ENCODE results near the gene NADK.
A peak's percentile ranks its signal among the peaks of the same experiment; 100 is the strongest.
"Not testable (repeated sequence)": the region's sequence is repeated elsewhere in the genome, so short reads cannot be mapped to it uniquely, and the experiment has no call there.

The NADK gene

DNA sequence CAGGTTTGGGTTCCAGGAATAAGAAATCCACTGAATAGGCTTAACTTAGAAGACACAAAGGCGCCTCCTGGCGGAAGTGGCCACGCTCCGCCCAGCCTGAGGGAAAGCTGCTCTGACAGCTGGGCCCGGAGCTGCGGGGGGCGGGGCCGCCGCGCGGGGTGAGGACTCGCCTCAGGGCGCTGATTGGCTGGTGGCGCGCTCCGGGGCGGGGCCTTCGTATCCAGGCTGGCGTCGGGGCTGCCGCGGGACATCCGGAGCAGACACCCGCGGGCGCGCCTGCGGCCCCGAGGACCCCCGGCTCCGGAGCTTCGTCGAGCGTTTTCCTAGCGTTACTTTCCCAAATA, 31.7 kb downstream of the NADK start:
- not testable (repeated sequence) for DNase-seq (ENCODE audit: low read depth, low spot score)

DNA sequence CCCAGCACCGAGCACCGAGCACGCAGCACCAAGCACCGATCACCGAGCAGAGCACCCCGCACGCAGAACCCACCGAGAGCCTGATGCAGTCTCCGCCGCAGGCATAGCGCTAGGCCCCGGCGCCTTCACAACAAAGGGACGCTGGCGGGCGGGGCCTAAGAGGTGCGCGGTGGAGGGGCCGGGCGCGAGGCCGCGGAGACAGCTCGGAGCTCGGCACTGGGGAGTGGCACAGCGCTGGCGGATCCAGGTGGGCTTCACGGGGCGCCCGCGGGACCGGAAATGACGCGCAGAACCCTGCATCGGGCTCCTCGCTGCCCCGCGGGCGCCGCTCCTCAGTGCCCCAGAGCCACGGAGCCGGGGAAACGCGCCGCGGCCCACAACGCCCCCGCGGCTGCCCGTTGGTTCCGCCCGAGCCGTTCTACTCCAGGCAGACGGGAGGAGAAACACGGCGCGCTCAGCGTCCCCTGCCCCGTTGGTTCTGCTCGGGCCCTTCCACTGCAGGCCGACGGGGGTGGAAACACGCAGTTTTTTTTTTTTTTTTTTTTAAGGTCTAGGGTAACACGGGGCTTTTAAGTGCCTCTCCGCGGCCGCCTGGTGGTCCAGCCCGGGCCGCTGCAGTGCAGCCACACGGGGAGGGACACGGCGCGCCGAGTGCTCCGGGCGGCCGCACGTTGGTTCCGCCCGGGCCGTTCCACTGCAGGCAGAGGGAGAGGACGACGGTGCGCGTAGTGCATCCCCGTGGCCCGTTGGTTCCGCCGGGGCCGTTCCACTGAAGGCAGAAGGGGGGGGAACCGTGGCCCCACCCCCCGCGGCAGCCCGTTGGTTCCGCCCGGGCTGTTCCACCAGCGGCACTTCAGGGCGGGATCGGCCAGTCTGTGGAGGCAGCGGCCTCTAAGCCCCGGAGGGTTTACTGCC, 32.4 kb downstream of the NADK start:
- DNase-seq (ENCODE audit: low read depth, low spot score) = peak; percentile 23

DNA sequence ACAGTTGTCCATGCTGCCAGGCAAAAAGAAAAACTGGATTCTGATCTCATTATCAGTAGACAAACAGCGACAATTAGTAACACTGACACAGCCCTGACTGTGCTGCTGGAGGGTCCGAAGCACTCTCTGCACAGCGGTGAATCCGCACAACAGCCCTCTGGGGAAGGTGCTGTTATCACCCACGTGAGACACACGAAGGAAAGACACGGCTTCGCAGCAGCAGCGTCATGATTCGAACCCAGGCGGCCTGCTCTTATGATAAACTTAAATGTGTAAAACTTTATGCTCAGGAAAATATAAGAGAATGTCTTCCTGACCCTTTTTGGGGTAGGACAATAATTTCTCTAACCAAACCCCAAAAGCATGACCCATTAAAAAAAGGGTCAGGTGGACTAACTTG, 35.7 kb downstream of the NADK start:
- DNase-seq (ENCODE audit: low read depth, low spot score) = not testable (repeated sequence)

DNA sequence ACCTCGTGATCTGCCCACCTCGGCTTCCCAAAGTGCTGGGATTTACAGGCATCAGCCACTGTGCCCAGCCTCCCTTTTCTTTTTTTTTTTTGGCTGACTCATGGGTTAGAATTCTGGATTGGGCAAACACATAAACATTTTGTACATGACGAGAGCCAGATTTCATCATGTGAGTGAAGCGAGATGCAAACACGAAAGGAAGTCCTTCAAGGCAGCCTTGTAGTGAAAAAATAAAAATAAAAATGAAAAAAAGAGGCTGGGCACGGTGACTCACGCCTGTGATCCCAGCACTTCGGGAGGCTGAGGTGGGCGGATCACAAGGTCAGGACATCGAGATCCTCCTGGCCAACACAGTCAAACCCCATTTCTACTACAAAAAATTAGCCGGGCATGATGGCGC, 37.3 kb downstream of the NADK start:
- DNase-seq (ENCODE audit: low read depth, low spot score) = peak; percentile 72

DNA sequence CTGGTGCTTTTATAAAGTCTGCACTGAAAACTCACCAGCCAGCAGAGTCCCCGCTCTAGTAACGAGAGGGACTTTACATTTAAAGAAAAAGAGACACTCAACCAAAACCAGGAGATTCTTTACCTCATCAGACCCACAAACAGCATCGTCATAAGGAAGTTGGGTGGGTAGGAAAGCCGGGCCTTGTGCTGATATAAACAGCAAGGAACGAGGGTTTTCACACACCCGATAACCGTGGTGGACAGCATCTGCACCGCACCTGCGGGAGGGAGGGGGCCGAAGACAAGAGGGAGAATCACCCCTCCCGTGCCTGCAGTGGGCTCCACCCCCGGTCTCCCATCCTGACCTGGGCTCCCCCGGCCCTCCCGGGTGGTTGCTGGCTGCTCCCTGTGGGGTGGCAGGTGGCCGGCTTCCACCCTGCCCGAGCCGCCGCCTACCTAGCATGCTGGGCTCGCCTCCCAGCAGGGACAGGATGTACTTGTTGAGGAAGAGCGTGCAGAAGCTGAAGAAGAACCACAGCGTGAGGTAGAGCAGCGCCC, 39.4 kb downstream of the NADK start:
- not testable (repeated sequence) for DNase-seq (ENCODE audit: low read depth, low spot score)

DNA sequence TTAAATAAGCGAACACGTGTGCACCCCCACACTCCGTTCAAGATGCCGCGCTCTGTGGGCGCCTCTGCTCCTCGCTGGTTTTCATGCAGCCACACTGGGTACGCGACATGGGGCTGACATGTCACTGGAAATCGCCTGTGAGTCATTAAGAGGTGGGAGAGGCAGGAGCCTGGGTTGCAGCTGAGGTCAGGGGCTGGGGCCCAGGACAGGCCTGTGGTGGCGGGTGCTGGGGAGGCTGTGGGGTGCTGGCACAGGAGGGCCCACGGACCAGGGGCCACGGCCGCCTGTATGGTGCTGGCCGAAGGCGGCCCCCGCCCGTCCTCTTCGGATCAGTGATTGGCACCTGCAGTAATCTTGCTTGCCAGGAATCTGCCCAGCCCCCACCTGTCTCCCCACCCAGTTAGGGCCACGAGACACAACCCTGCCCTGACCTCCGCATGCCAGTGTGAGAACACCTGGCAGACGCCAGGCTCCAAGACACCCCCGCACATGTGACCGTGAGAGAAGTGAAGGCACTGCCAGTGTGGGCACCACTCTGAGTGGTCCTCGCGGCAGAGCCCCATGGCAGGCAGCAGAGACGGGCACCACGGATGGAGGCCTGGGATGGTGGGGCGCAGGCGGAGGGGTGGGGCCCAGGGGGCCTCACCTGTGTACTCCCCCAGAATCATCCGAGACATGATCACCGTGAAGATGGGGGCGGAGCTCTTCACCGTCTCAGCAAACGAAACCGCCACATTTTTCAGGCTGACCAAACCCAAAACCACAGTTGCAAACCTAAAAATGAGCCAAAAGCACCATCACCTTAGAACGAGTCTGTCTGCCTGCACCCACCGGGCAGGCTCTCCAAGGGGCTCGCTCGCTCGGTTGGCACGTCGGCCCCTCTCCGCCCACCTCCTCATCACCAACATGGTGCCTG, 40.3 kb downstream of the NADK start:
- not testable (repeated sequence) for DNase-seq (ENCODE audit: low read depth, low spot score)

DNA sequence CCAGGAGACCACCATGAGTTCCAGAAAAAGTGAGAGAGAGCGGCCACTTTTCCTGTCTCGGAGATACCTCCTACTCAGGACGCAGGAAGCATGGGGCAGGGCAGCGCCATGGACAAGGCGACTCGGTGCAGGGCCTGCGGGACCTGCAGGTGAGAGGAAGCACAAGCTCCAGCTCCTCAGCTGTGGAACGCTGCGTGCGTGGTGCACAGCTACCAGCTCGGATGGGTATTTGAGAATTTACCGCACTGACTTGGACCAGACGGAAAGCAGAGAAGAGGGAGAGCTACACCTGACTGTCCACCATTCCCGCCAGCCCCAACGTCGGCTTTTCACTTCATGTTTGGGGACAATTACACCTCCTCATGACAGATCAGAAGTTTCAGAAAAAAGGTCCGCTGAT, 45.9 kb downstream of the NADK start:
- DNase-seq (ENCODE audit: low read depth, low spot score) = no peak

DNA sequence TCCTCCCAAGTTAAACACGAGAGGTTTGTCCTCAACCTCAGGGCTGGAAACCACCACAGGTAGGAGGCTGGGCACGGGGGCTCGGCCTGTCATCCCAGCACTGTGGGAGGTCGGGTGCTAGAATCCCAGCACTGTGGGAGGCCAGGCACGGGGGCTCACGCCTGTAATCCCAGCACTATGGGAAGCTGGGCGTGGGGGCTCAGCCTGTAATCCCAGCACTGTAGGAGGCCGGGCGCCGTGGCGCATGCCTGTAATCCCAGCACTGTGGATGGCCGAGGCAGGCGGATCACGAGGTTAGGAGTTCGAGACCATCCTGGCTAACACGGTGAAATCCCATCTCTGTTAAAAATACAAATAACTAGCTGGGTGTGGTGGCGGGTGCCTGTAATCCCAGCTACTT, 47.4 kb downstream of the NADK start:
- DNase-seq (ENCODE audit: low read depth, low spot score) = no peak

DNA sequence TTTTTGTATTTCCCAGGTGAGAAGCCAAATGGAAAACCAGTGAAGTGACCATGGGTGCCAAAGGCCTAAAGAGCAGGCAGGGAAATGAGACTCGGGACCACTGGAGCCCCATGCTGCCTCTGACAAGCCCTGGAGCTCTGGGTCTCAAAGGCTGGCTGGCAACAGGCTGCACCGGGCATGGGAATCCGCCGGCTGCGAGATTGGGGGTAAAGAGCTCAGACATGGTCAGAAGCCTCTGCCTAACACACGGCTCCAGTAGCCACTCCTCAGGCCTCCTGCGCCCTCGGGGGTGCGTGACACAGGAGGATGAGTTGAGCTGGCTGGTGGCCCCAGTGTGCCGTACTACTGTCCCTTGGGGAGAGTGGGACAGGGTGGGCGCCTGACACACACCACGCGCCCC, 48.0 kb downstream of the NADK start:
- DNase-seq (ENCODE audit: low read depth, low spot score) = not testable (repeated sequence)

DNA sequence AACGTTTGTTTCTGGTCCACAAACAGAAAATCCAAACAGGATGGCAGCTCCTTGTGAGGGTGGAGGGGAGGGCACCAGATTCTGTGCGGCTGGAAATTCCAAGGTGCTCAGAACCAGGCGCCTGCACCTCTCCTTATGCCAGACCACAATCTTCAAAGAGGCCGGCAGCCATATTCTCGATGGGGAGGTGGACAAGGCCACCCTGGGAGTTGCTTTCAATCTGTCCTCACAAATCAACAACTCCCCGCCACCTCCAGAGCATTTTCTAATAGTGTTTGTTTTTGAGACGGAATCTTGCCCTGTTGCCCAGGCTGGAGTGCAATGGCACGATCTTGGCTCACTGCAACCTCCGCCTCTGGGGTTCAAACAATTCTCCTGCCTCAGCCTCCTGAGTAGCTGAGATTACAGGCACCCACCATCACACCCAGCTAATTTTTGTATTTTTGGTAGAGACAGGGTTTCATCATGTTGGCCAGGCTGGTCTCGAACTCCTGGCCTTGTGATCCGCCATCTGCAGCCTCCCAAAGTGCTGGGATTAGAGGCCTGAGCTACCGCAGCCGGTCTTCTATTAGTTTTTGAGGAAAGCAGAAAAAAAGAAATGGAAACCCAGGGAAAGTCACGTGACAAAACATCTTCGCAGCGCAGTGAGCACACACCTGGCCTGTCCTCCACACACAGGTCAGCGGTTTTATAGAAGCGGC, 49.0 kb downstream of the NADK start:
- DNase-seq (ENCODE audit: low read depth, low spot score) = not testable (repeated sequence)

DNA sequence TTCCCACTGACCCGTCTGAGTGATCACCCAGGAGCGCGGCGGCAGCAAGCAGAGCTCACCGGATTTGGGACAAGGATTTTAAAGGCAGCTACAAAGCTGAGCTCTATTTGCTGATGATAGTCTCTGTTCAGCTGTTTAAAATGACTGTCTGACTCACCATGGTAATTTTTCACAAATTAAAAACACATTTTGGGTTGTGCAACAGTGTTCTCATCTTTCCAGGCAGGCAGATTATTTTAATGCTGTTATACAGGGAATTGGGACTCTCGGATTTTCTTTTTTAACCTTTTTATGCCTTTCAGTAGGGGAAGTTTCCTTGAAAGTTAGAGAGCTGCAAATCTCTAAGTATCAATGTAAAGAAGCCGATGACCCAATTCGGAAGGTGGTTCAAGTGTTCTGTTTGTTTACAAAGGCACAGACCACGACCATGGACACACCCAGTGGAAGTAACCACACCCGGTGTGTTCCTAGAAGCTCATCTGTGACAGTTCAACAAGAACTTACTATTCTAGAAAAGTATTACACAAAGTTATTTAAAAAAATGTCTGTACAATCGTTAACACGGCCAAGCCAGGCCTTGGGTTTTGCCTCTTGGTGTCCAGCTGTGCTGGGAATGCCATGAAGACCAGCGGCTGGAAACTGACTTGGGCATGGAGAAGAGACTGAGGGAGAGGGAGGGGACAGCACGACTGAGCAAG, 49.8 kb downstream of the NADK start:
- not testable (repeated sequence) for DNase-seq (ENCODE audit: low read depth, low spot score)

DNA sequence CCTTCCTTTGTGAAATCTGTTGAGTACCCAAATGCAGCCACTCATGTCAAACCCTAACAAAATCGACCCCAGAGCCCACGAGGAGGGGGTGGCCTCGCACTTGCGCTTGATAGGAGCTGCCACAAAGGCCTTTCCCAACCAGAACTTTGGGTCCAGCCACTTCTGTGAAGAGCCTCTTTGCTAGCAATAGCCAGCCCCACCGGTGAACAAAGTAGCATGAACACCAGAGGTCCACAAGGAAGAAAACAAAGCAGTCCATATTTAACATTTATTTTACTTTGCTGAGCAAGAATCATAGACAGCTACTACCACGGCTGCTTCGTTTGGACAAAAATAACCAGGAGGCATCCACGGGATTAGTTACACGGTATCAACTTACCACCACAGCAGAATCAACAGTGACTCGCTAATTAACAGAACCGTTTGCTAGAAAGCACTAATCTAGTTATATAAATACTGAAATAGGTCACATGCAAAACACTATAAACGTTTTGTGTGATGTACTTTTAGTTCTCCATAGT, 51.1 kb downstream of the NADK start:
- not testable (repeated sequence) for DNase-seq (ENCODE audit: low read depth, low spot score)

DNA sequence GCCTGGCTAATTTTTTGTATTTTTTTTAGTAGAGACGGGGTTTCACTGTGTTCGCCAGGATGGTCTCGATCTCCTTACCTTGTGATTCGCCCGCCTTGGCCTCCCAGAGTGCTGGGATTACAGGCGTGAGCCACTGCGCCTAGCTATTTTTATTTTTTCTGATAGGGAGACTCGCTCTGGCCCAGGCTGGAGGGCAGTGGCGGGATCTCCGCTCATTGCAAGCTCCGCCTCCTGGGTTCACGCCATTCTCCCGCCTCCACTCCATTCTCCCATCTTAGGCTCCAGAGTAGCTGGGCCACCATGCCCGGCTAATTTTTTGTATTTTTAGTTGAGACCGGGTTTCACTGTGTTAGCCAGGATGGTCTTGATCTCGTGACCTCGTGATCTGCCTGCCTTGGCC, 52.2 kb downstream of the NADK start:
- DNase-seq (ENCODE audit: low read depth, low spot score) = not testable (repeated sequence)

DNA sequence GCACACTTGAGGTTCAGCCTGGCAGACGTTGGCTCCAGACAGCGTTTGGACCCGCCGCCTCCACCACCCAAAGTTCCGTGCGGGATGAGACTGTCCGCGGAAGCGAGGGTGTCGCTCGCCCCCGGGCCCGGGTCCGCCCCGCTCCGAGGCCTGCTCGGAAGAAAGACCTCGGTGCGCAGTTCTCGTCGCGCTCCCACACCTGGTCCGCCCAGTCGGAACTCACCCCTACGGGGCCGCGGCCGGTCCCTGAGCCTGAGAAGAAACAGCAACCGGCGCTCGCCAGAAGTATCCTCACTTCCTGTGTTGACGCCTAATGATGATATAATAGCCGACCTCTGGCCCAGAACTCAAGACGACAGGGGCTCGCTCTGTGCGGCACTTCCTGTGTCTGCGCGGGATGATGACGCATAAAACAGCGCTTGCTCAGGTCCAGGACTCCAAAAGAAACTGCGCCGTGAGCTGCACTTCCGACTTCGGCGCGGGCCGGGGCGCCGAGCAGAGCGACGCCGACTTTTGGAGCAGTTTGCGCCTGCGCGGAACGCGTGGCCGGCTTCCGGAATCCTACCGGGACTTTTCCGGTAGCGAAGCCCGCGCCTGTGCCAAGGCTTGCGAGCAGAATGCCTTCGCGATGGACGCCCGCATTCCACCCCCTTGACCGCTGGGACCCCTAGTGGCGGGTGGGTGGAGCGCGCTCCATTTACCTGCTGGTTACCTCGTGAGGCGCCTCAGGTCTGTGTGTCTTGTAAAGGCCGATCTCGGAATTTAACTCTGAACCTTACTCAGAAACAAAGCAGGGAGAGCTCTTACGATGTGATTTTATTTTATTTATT, 54.0 kb downstream of the NADK start, which contains the start of gene CDK11A:
Gene CDK11A, minus strand, starts transcription at position 323 of the 830 bp plus-strand sequence. CDS start 1,539 bp downstream, outside the sequence.
- peak; percentile 99 for DNase-seq (ENCODE audit: low read depth, low spot score)

DNA sequence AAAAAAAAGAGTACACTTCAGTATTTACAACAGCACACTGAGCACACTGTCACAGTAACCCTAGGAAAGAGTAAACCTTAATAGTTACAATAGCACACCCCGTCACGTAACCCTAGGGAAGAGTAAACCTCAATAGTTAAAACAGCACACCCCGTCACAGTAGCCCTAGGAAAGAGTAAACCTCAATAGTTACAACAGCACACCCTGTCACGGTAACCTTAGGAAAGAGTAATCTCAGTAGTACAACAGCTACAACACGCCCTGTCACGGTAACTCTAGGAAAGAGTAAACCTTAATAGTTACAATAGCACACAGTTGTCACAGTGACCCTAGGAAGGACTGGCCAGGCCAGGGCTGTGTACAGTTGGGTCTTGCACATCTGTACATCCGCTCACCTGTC, 57.1 kb downstream of the NADK start:
- no peak for DNase-seq (ENCODE audit: low read depth, low spot score)

DNA sequence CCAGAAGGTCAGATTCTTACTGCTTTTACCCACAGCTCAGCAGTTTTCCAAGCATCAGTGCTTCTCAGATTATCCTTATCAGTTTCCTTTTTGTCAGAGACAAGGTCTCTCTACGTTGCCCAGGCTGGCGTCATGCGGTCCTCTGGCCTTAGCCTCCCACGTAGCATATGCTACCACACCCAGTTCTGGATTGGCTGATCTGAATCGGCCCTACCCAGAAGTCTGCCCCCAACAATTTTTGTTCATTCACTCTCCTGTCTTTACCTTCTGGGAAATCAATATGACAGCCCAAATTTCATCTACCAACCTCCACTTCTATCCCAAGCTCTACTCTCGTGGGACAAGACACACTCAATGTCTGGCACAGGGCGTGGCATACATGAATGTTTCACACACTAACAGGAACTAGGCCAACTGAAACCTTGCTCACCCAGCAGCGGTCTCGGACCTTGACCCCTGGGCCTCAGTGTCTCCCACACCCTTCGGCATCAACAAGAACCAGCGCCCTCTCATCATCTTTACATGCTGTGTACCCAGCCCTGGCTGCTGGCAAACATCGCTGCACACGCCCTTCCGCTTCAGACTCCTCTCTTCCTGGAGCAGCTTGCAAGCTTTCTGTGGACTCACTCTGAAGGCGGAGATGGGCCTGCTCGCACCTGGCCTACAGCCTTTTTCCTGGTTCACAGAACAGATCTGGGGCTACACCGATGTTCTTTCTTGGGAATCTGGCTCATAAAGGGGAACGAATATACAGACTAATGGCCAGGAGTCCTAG, 63.0 kb downstream of the NADK start:
- DNase-seq (ENCODE audit: low read depth, low spot score) = not testable (repeated sequence)

DNA sequence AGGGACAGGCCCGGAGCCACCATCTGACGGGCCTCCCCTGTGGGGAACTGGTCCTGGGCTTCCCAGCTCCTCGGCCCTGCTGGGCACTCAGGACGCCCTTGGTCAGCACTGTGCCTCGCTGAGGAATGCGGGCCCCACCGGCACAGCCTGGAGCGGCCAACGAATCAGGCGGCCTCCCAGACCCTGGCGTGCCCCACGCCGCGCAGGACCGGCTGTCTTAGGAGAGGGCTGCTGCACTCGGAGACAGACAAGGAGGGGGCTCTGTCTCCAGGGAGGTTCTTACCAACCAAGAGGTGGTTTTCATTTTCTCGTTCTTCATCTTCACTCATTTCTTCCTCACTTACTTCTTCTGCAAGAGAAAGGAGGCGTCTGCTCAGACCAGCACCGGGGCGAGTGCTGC, 70.4 kb downstream of the NADK start:
- not testable (repeated sequence) for DNase-seq (ENCODE audit: low read depth, low spot score)

DNA sequence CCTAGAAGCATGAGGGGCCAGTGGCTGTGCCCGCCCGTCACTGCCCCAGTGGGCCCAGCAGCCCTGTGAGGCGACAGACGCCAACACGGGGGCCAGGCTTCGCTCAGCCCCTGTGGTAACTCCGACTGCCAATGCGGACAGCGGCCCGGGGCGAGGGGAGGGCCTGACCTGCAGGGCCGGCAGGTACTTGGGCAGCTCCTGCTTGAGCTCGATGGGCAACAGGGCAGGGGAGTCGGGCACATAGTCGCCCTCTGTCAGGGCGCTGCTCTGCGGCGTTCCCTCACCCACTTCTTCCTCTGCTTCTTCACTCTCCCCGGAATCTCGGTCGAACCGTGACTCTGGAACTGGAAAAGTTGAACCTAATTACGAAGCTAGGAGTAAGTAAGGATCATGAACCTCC, 71.0 kb downstream of the NADK start:
- DNase-seq (ENCODE audit: low read depth, low spot score) = not testable (repeated sequence)

DNA sequence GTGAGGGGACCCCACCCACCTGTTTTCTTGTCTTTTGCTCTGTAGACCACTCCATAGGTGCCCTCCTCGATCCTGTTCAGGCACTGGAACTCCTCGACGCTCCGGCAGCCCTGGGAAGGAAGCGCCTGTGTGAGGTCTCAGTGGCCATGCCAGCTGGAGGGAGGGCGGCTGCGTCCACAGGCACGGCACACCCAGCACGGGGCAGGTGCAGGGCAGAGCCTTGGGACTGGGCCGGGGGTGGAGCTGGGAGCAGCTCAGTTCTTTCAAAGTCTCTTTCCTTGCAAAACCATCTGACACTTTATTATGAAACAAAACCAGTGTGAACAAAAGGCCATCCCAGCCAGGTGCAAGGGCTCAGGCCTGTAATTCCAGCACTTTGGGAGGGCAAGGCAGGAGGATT, 72.6 kb downstream of the NADK start:
- DNase-seq (ENCODE audit: low read depth, low spot score) = not testable (repeated sequence)
